Hippocampal formation (tissue), 2 donors: ENCODE measurements around the gene TTLL11.

Experiments used
- DNase-seq, 2 donors: peaks; one replicate each; lab custom pipeline; 2025; lab: John Stamatoyannopoulos, UW

Gene TTLL11

GRCh38 chr9:121786998-121787422, 306.1 kb downstream of the TTLL11 start:
- no peak for DNase-seq

GRCh38 chr9:121786543-121786948, 306.6 kb downstream of the TTLL11 start:
- DNase-seq: no peak

GRCh38 chr9:121785673-121786542, 307.2 kb downstream of the TTLL11 start:
- no peak for DNase-seq

- no peak for DNase-seq
Observed at GRCh38 chr9:121784731-121785411, 308.2 kb downstream of the TTLL11 start.

- no peak for DNase-seq
Observed at GRCh38 chr9:121783521-121784507, 309.3 kb downstream of the TTLL11 start.

- no peak for DNase-seq
Observed at GRCh38 chr9:121783111-121783510, 310.0 kb downstream of the TTLL11 start.

GRCh38 chr9:121782514-121783110, 310.5 kb downstream of the TTLL11 start:
- DNase-seq: no peak

GRCh38 chr9:121781701-121782464, 311.2 kb downstream of the TTLL11 start:
- DNase-seq: no peak

- no peak for DNase-seq
Observed at GRCh38 chr9:121781145-121781548, 312.0 kb downstream of the TTLL11 start.

- DNase-seq: no peak
Observed at GRCh38 chr9:121780177-121781040, 312.7 kb downstream of the TTLL11 start.

- DNase-seq: no peak
Observed at GRCh38 chr9:121779381-121780117, 313.6 kb downstream of the TTLL11 start.

GRCh38 chr9:121778252-121779225, 314.6 kb downstream of the TTLL11 start:
- no peak for DNase-seq

GRCh38 chr9:121776739-121777637, 316.1 kb downstream of the TTLL11 start:
- no peak for DNase-seq

GRCh38 chr9:121776001-121776738, 316.9 kb downstream of the TTLL11 start:
- DNase-seq: no peak

- no peak for DNase-seq
Observed at GRCh38 chr9:121774715-121775613, 318.1 kb downstream of the TTLL11 start.
